ENCODE results near the gene KCNG2.

Gene KCNG2

GRCh38 chr18:79792988-79793355, 4.8 kb upstream of the KCNG2 start:
- Histone ChIP-seq H3K36me3 (ENCODE audit: control insufficient read depth, insufficient read depth, low read length) (no peaks in the 10 kb centered on the region), H3K4me1 (ENCODE audit: control insufficient read depth, insufficient read depth, low read length, poor library complexity, severe bottlenecking) (no peaks in the 10 kb centered on the region), H3K9me3 (ENCODE audit: control insufficient read depth, low read length) (no peaks in the 10 kb centered on the region), H3K4me3 (ENCODE audit: extremely low read depth, insufficient read depth, low read length, poor library complexity, severe bottlenecking) (no peak overlapping the region), H3K27ac (ENCODE audit: low read depth, low read length, severe bottlenecking) (no peak overlapping the region)
- WGBS, 2 experiments (ENCODE audit: insufficient coverage in 2 of 2): 88 to 100% methylated on average over 2 of the region's 4 CpGs

- H3K4me1 ChIP-seq (ENCODE audit: control insufficient read depth, insufficient read depth, low read length, poor library complexity, severe bottlenecking): no peaks in the 10 kb centered on the region
- 91 to 94% methylated on average over 17 of the region's 17 CpGs for WGBS, 2 experiments (ENCODE audit: insufficient coverage in 2 of 2)
Observed at GRCh38 chr18:79794846-79795245, 2.9 kb upstream of the KCNG2 start.

GRCh38 chr18:79795446-79795845, 2.3 kb upstream of the KCNG2 start:
- no peak overlapping the region for H3K4me3 ChIP-seq (ENCODE audit: extremely low read depth, insufficient read depth, low read length, poor library complexity, severe bottlenecking)
- no peaks in the 10 kb centered on the region for H3K36me3 ChIP-seq (ENCODE audit: control insufficient read depth, insufficient read depth, low read length)
- no peak overlapping the region for H3K27ac ChIP-seq (ENCODE audit: low read depth, low read length, severe bottlenecking)
- WGBS, 2 experiments (ENCODE audit: insufficient coverage in 2 of 2): 90 to 95% methylated on average over 18 to 19 of the region's 19 CpGs
- no peaks in the 10 kb centered on the region for H3K4me1 ChIP-seq (ENCODE audit: control insufficient read depth, insufficient read depth, low read length, poor library complexity, severe bottlenecking)
- H3K9me3 ChIP-seq (ENCODE audit: control insufficient read depth, low read length): no peaks in the 10 kb centered on the region

More at GRCh38 chr18:79794846-79795245, 2.9 kb upstream of the KCNG2 start:
- no peak overlapping the region for H3K4me3 ChIP-seq (ENCODE audit: extremely low read depth, insufficient read depth, low read length, poor library complexity, severe bottlenecking)
- H3K27ac ChIP-seq (ENCODE audit: low read depth, low read length, severe bottlenecking): no peak overlapping the region
- no peaks in the 10 kb centered on the region for H3K9me3 ChIP-seq (ENCODE audit: control insufficient read depth, low read length)
- H3K36me3 ChIP-seq (ENCODE audit: control insufficient read depth, insufficient read depth, low read length): no peaks in the 10 kb centered on the region

- 86 to 88% methylated on average over 5 to 6 of the region's 7 CpGs for WGBS, 2 experiments (ENCODE audit: insufficient coverage in 2 of 2)
- Histone ChIP-seq H3K36me3 (ENCODE audit: control insufficient read depth, insufficient read depth, low read length) (no peaks in the 10 kb centered on the region), H3K4me1 (ENCODE audit: control insufficient read depth, insufficient read depth, low read length, poor library complexity, severe bottlenecking) (no peaks in the 10 kb centered on the region), H3K4me3 (ENCODE audit: extremely low read depth, insufficient read depth, low read length, poor library complexity, severe bottlenecking) (no peak overlapping the region), H3K9me3 (ENCODE audit: control insufficient read depth, low read length) (no peaks in the 10 kb centered on the region), H3K27ac (ENCODE audit: low read depth, low read length, severe bottlenecking) (no peak overlapping the region)
Observed at GRCh38 chr18:79796016-79796415, 1.7 kb upstream of the KCNG2 start.

GRCh38 chr18:79796531-79797405, 970 bp upstream of the KCNG2 start:
- Histone ChIP-seq H3K9me3 (ENCODE audit: control insufficient read depth, low read length) (no peaks in the 10 kb centered on the region), H3K4me1 (ENCODE audit: control insufficient read depth, insufficient read depth, low read length, poor library complexity, severe bottlenecking) (no peaks in the 10 kb centered on the region), H3K36me3 (ENCODE audit: control insufficient read depth, insufficient read depth, low read length) (no peaks in the 10 kb centered on the region), H3K27ac (ENCODE audit: low read depth, low read length, severe bottlenecking) (no peak overlapping the region), H3K4me3 (ENCODE audit: extremely low read depth, insufficient read depth, low read length, poor library complexity, severe bottlenecking) (no peak overlapping the region)
- 67 to 73% methylated on average over 19 of the region's 21 CpGs for WGBS, 2 experiments (ENCODE audit: insufficient coverage in 2 of 2)

- peak overlapping the region; percentile 28 for H3K4me3 ChIP-seq (ENCODE audit: extremely low read depth, insufficient read depth, low read length, poor library complexity, severe bottlenecking)
- no peak overlapping the region for H3K27ac ChIP-seq (ENCODE audit: low read depth, low read length, severe bottlenecking)
- H3K9me3 ChIP-seq (ENCODE audit: control insufficient read depth, low read length): no peaks in the 10 kb centered on the region
- WGBS, 2 experiments (ENCODE audit: insufficient coverage in 2 of 2): 2% methylated on average over 60 to 65 of the region's 78 CpGs
- no peaks in the 10 kb centered on the region for H3K36me3 ChIP-seq (ENCODE audit: control insufficient read depth, insufficient read depth, low read length)
- no peaks in the 10 kb centered on the region for H3K4me1 ChIP-seq (ENCODE audit: control insufficient read depth, insufficient read depth, low read length, poor library complexity, severe bottlenecking)
Observed at GRCh38 chr18:79798346-79798998, 734 bp downstream of the KCNG2 start.

- Histone ChIP-seq H3K4me1 (ENCODE audit: control insufficient read depth, insufficient read depth, low read length, poor library complexity, severe bottlenecking) (no peaks in the 10 kb centered on the region), H3K4me3 (ENCODE audit: extremely low read depth, insufficient read depth, low read length, poor library complexity, severe bottlenecking) (peak overlapping the region; percentile 28), H3K9me3 (ENCODE audit: control insufficient read depth, low read length) (no peaks in the 10 kb centered on the region), H3K27ac (ENCODE audit: low read depth, low read length, severe bottlenecking) (no peak overlapping the region), H3K36me3 (ENCODE audit: control insufficient read depth, insufficient read depth, low read length) (no peaks in the 10 kb centered on the region)
- 7 to 12% methylated on average over 5 to 8 of the region's 14 CpGs for WGBS, 2 experiments (ENCODE audit: insufficient coverage in 2 of 2)
Observed at GRCh38 chr18:79798999-79799370, 1.2 kb downstream of the KCNG2 start.

- H3K36me3 ChIP-seq (ENCODE audit: control insufficient read depth, insufficient read depth, low read length): no peaks in the 10 kb centered on the region
- H3K4me3 ChIP-seq (ENCODE audit: extremely low read depth, insufficient read depth, low read length, poor library complexity, severe bottlenecking): no peak overlapping the region
- H3K9me3 ChIP-seq (ENCODE audit: control insufficient read depth, low read length): no peaks in the 10 kb centered on the region
- no peak overlapping the region for H3K27ac ChIP-seq (ENCODE audit: low read depth, low read length, severe bottlenecking)
- 88 to 94% methylated on average over 24 to 29 of the region's 30 CpGs for WGBS, 2 experiments (ENCODE audit: insufficient coverage in 2 of 2)
- H3K4me1 ChIP-seq (ENCODE audit: control insufficient read depth, insufficient read depth, low read length, poor library complexity, severe bottlenecking): no peaks in the 10 kb centered on the region
Observed at GRCh38 chr18:79799619-79800370, 2.1 kb downstream of the KCNG2 start.

- Histone ChIP-seq H3K9me3 (ENCODE audit: control insufficient read depth, low read length) (no peaks in the 10 kb centered on the region), H3K4me3 (ENCODE audit: extremely low read depth, insufficient read depth, low read length, poor library complexity, severe bottlenecking) (no peak overlapping the region), H3K4me1 (ENCODE audit: control insufficient read depth, insufficient read depth, low read length, poor library complexity, severe bottlenecking) (no peaks in the 10 kb centered on the region), H3K27ac (ENCODE audit: low read depth, low read length, severe bottlenecking) (no peak overlapping the region), H3K36me3 (ENCODE audit: control insufficient read depth, insufficient read depth, low read length) (no peaks in the 10 kb centered on the region)
- 92% methylated on average over 30 to 35 of the region's 39 CpGs for WGBS, 2 experiments (ENCODE audit: insufficient coverage in 2 of 2)
Observed at GRCh38 chr18:79800371-79801180, 2.8 kb downstream of the KCNG2 start.

GRCh38 chr18:79801217-79801616, 3.5 kb downstream of the KCNG2 start:
- H3K4me1 ChIP-seq (ENCODE audit: control insufficient read depth, insufficient read depth, low read length, poor library complexity, severe bottlenecking): no peaks in the 10 kb centered on the region
- 91 to 94% methylated on average over 12 to 13 of the region's 13 CpGs for WGBS, 2 experiments (ENCODE audit: insufficient coverage in 2 of 2)
- H3K36me3 ChIP-seq (ENCODE audit: control insufficient read depth, insufficient read depth, low read length): no peaks in the 10 kb centered on the region
- H3K9me3 ChIP-seq (ENCODE audit: control insufficient read depth, low read length): no peaks in the 10 kb centered on the region
- no peak overlapping the region for H3K27ac ChIP-seq (ENCODE audit: low read depth, low read length, severe bottlenecking)
- no peak overlapping the region for H3K4me3 ChIP-seq (ENCODE audit: extremely low read depth, insufficient read depth, low read length, poor library complexity, severe bottlenecking)

Data from mesodermal cell (in vitro differentiated cells).